ENCODE measurements around the gene EVA1C. TPM values are rescaled to one million over a fixed set of nuclear protein-coding genes. Genes with fewer than 3 reads are reported as not detected.

EVA1C gene
- total and polyA plus RNA-seq, 2 experiments from 2014 or later = 4.6 to 6.9 TPM

DNA sequence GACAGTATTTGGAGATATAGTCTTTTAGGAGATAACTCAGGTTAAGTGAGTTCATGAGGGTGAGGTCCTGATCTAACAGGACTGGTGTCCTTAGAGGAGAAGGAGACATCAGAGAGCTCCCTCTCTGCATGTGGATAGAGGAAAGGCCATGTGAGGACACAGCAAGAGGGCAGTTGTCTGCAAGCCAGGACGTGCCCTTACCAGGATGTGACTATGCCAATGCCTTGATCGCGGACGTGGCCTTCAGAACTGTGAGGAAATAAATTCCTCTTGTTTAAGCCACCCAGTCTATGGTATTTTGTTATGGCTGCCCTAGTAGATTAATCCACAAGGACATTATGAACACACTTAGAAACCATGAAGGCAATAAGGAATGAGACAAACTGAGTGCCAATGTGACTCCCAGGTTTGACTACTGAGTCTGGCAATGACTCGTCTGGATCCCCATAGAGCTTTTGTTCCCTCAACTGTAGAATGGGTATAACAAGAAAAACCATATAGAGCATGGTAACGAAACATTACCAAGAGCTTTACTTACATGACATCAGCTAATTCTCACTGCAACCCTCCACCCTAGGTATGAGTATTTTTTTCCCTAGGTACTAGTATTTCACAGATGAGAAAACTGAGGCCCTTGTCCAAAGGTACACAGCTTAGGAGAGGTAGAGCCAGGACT lies 26.2 kb upstream of the EVA1C start:
- Histone ChIP-seq H3K27me3 (ENCODE audit: insufficient read depth) (no peaks in the 10 kb centered on the region), H4K20me1 (replicated peaks; ENCODE audit: insufficient read depth) (peaks cover 64% of the 10 kb centered on the region), H3K9me2 (ENCODE audit: insufficient read depth) (no peaks in the 10 kb centered on the region), H3K27ac (ENCODE audit: low read depth) (no peak overlapping the region), H3F3A (replicated peaks; ENCODE audit: low read depth) (no peaks in the 10 kb centered on the region), H3K36me3 (ENCODE audit: insufficient read depth) (peaks cover 44% of the 10 kb centered on the region), H3K4me3 (no peak overlapping the region), H3K4me2 (no peak overlapping the region), H3K4me1 (ENCODE audit: insufficient read depth) (peaks cover 17% of the 10 kb centered on the region), H3K79me2 (replicated peaks; ENCODE audit: insufficient read depth) (peaks cover 87% of the 10 kb centered on the region), H2AFZ (no peak overlapping the region)
- H3K27ac Mint-ChIP-seq = 0 out of 2 replicates have a peak overlapping the region, but pooled peaks have one; percentile 88
- no peak for ATAC-seq
- no peak overlapping the region for H3K4me3 Mint-ChIP-seq
- no peaks in the 10 kb centered on the region for H3K27me3 Mint-ChIP-seq (ENCODE audit: insufficient read depth, low read depth, poor library complexity)
- H3K4me1 Mint-ChIP-seq = peaks cover 28% of the 10 kb centered on the region
- peaks cover 52% of the 10 kb centered on the region for H3K36me3 Mint-ChIP-seq (ENCODE audit: low read depth)
- H3K9me3 Mint-ChIP-seq = no peaks in the 10 kb centered on the region
- DNase-seq (ENCODE audit: low spot score) = no peak
- TF ChIP-seq STAT1 (IDR thresholded peaks at IDR 0.05; ENCODE audit: unreplicated experiment) (no peak), REST (IDR thresholded peaks at IDR 0.05; ENCODE audit: unreplicated experiment) (no peak), POLR2AphosphoS5 (IDR thresholded peaks at IDR 0.05; ENCODE audit: low read depth) (no peak), EZH2 (IDR thresholded peaks at IDR 0.05; ENCODE audit: low read depth, unreplicated experiment) (no peak), CREB1 (CRISPR knock-in tag; IDR thresholded peaks at IDR 0.05; ENCODE audit: low read depth) (no peak), ZNF462 (CRISPR knock-in tag; IDR thresholded peaks at IDR 0.05) (no peak), ZNF331 (CRISPR knock-in tag; IDR thresholded peaks at IDR 0.05; ENCODE audit: low read depth) (no peak)
- TF ChIP-seq, protein P1, sequence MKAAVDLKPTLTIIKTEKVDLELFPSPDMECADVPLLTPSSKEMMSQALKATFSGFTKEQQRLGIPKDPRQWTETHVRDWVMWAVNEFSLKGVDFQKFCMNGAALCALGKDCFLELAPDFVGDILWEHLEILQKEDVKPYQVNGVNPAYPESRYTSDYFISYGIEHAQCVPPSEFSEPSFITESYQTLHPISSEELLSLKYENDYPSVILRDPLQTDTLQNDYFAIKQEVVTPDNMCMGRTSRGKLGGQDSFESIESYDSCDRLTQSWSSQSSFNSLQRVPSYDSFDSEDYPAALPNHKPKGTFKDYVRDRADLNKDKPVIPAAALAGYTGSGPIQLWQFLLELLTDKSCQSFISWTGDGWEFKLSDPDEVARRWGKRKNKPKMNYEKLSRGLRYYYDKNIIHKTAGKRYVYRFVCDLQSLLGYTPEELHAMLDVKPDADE (IDR thresholded peaks at IDR 0.05) = no peak
